HEK293T (cell line): ENCODE data around the gene GPD1.

Experiments
- BHLHE40 ChIP-seq: fragments of 450-650 bp; IDR thresholded peaks from 2 replicates; pipeline ENCODE4 v1.6.1; 2016; ENCODE audit warnings: mild to moderate bottlenecking, moderate library complexity, borderline replicate concordance
- ELF4 ChIP-seq: fragments of 450-650 bp; IDR thresholded peaks from 2 replicates; pipeline ENCODE4 v1.6.1; 2017; ENCODE audit warnings: antibody characterized with exemption
- SUZ12 ChIP-seq: fragments of 450-650 bp; IDR thresholded peaks from 2 replicates; pipeline ENCODE4 v1.6.1; 2016; ENCODE audit warnings: mild to moderate bottlenecking
- TARDBP ChIP-seq: fragments of 450-650 bp; IDR thresholded peaks from 2 replicates; pipeline ENCODE4 v1.6.1; 2016

DNA sequence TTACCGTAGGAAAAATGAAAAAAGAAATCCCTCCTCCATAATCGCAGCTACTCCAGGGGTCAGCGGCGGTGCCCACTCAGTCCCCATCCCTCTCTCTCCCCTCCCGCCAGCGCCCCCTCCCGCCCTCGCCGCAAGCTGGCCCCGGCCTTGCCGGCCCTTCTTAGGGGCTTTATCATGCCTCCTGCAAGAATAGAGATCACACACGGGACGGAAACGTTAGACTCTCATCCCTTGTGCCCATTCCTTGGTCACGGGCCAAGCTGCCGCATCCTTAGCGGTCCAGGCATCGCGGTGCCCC is 7.5 kb downstream of the GPD1 start:
- TF ChIP-seq SUZ12 (no peak), TARDBP (no peak), ELF4 (no peak), BHLHE40 (no peak)
